HG02981 (cell line): Measurements from ENCODE around the gene TEX35.

ENCODE experiments used
- ATAC-seq: cut with Tn5 transposase; IDR thresholded peaks from one replicate; pipeline ENCODE4 v1.9.1; 2021; ENCODE audit warnings: mild to moderate bottlenecking, moderate library complexity; ENCODE audit not compliant: unreplicated experiment

The TEX35 gene

DNA sequence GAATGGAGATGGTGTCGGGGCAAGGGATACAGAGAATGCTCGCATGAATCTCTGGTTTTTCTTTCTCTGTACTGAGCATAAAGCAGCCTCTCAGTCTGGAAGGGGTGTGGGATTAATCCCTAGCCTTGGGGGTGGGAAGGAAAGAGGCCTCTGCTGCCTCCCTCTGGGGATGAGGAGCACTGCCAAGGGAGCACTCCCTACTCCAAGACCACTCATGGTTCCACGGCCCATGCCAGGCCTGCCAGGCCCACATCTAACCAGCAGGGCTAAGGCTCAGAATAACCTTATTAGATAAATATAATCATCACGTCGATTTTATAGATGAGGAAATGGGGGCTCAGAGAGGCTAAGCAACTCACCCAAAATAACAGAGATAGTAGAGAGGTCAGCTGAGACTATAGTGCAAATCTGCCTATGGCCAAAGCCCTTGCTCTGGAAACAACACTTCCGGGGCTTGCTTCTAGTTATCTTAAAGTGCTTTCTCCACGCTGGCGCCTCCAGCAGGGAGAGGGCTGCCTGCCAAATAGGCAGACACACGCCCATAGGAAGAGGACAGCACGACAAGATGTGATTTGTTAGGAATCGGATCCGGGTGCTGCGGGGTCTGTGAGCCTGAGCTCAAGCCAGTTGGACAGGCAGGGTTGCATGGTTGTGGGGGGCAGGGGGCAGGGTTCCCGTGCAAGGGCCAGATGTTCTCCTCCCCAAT lies 522 bp downstream of the TEX35 start:
- ATAC-seq, result no peak

- ATAC-seq, result no peak
Observed at GRCh38 chr1:178516110-178516509, 3.2 kb downstream of the TEX35 start.

DNA sequence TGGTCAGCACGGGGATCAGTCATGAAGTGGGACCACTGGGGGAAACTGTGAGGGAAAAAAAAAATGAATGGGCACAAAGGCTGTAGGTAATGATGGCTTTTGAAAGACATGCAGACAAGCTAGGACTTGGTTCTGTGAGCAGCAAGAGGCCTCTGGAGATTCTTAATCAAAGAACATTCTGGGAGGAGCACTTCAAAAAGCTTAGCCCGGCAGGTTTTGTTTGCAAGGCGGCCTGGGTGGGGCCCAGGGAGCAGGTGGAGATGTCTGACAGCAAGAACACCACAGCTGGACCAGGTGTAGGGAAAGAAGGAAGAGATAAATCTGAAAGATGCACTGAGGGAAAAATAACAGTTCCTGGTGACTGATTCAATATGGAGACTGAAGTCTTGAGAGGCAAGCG lies 6.0 kb downstream of the TEX35 start:
- no peak for ATAC-seq

- ATAC-seq, result no peak
Observed at GRCh38 chr1:178520803-178521202, 7.9 kb downstream of the TEX35 start.

DNA sequence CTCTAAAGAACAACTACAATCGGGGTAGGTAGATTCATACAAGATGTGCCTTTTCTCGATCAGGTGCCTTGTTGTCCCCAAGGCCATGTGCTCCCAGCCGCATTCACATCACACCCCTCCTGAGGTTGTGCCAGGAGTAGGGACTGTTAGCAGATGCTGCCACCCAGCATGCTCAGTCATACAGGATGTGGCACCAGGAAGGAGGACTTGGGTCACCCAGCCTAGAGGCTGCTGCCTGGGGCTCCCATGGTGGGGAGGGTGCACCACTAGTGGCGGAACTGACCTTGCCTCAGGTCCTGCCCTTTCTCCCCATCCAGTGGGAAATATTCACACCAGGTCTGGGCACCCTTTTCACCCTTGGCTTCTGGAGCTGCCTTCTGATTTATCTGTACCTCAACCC lies 8.3 kb downstream of the TEX35 start:
- ATAC-seq, result no peak

- ATAC-seq, result no peak
Observed at GRCh38 chr1:178527117-178527516, 14.2 kb downstream of the TEX35 start.

GRCh38 chr1:178528228-178528952 lies 15.5 kb downstream of the TEX35 start:
- no peak for ATAC-seq

DNA sequence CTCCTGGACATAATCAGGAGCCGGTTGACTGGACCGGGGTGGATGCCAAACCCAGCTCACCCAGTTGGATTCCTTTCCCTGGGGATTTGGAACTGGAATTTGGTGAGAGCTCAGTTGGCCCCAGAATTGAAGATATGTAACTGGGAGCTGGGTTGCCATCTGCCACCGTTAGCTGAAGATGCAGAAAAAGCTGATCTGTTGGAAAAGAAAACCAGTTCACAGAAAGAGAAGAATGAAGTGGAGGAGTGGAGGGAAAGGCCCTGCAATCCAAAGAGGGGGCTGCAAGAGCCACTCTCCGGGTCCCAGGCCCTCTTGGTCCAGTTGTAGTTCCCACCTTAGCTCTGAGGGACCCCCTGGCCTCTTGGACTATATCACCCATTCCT lies 16.0 kb downstream of the TEX35 start:
- no peak for ATAC-seq

- ATAC-seq, result no peak
Observed at GRCh38 chr1:178529364-178530036, 16.6 kb downstream of the TEX35 start.

DNA sequence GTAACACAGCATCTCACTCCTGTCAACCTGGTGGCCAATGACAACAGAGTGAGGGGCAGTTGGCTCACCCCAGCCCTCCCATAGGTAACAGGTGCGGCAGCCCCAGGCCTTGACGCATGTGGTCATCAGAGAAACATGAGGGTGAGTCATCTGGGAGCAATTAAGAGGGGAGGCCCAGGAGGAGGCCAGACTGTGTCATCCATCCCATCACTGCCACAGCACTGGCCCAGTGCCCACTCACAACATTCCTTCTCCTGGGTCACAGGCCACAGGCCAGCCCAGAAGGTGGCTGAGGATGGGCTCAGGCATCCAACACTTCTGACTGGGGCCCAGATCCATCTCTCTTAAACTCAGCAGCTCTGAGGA lies 17.1 kb downstream of the TEX35 start:
- ATAC-seq, result no peak

GRCh38 chr1:178530502-178530901 lies 17.6 kb downstream of the TEX35 start:
- no peak for ATAC-seq

GRCh38 chr1:178531887-178532286 lies 19.0 kb downstream of the TEX35 start:
- peak; percentile 16 for ATAC-seq

DNA sequence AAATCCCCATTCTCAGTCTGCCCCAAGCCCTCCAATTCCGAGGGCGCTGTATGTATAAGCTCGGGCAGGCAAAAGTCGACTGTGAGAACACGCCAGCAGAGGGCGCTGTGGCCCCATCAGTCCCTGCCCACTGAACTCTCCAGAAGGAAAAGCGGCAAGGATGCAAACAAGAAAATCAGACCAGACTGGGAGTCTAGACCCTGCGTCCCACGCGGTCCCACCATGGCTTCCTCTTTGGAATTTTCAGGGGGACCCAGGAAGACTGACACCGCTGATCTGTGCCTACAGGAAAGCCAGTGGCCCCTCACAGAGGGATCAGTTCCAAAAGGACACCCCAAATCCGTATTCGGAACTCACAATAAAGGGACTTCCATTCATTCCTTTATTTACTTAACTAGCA lies 19.5 kb downstream of the TEX35 start:
- ATAC-seq, result peak; percentile 83

DNA sequence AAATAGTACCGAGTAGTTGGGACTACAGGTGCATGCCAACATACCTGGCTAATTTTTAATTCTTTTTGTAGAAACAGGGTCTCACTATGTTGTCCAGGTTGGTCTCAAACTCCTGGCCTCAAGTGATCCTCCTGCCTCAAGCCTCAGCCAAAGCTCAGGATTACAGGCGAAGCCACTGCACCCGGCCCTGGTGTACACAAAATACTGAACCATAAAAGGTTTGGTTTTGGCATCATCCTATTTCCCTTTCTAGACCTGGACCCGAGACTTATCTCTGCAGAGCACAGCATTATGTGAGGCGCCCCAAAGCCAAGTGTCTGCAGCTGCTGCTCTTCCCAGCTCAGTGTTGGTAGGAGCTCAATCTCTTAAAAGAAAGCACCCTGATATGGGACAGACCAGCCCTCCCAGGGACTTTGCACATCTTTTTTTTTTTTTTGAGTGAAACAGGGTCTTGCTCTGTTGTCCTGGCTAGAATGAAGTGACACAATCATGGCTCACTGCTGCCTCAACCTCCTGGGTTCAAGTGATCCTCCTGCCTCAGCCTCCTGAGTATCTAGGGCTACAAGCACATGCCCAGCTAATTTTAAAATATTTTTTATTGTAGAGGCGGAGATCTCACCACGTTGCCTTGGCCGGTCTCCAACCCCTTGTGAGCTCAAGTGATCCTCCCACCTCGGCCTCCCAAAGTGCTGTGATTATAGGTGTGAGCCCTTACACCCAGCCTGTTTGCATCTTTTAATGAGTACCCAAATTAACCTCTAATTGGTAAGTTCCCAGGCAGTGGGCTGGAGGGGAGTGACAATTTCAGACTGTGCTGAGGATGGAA lies 20.4 kb downstream of the TEX35 start:
- ATAC-seq, result no peak

DNA sequence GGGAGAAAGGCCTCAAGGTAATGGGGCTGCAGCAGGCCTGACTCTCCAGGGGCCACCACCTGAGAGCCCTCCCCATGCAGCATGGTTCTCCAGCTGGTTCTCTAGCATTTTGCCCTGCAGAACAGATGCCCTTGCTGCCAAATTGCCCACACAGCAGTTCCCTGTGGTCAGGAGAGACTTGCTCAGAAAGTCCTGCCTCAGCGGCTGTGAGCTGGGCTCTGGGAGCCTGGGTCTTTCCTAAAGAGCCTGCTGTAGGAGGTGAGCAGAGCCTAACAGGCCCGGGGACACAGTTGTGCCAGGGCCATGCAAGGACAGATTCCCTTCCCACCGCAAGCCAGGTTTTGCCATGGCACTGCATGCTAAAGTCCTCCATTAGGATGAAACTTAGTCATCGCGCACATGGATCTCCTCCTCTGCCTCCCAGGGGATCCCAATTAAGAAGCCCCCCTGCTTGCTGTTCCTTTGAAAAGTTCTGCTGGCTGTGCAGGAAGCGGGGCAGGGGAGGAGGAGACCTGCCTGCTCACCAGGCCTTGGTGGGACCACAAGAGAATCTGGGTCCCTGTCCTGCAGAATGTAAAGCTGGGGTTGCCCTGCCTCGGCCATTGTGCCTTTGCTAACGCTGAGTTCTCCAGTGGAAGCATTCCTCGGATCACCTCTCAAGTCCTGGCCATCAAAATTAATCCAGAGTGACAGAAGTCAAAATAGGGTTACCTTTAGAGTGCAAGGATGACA lies 21.4 kb downstream of the TEX35 start:
- no peak for ATAC-seq

GRCh38 chr1:178536329-178536728 lies 23.4 kb downstream of the TEX35 start:
- ATAC-seq, result no peak

DNA sequence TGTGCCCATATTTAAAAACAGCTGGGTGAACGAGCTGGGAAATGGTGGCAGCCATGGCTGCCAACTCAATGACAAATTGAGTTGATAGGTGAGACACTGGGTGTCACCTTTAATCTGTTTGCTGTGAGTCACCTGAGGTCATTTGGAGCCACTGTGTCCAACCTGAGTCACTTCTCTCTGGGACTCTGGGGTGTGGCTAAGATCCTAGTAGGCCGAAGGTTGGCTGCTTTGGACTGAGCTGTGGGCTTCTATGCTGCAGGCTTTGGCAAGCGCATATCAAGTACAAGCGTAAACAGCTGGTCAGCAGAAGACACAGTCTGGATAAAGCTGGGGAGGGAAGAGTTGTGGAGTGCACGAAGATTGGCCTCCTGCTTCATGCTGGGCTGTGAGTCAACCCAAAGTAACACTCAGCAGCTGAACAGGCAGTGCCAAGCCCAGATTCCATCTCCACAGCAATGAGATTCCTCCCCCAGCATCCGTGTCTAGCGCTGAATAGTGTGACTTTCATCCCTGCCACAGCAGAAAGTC lies 24.0 kb downstream of the TEX35 start:
- no peak for ATAC-seq

DNA sequence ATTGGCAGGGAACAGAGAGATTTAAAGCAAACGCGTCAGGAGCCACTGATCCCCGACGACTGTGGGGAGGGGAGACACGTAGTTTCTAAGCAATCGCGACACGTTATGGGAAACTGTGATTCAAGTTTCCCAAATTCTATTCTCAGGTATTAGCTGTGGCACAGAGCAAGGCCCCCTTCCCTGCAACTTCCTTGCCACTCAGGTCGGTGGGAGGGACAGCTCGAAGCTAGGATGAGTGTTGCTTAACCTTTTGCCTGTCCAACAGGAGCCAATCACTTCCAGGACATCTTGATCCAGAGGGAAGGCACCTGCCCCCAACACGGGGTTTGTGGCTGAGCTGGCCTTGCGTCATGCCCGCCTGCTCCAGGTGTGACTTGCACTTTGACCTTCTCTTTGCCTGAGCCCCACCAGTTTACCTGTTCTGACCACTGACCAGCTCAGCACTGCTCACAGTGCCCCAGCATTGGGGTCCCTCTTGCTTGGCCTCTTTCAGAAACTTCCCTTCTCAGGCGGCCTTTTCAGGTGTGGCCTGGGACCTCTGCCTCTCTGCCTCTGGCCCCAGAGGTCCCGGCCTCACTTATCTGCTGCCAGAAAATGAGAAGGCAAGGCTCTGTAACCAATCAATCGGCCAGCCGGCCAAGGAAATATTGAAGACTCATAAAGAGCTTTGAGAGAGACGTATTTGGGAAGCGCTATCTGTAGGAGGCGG lies 24.6 kb downstream of the TEX35 start:
- no peak for ATAC-seq

DNA sequence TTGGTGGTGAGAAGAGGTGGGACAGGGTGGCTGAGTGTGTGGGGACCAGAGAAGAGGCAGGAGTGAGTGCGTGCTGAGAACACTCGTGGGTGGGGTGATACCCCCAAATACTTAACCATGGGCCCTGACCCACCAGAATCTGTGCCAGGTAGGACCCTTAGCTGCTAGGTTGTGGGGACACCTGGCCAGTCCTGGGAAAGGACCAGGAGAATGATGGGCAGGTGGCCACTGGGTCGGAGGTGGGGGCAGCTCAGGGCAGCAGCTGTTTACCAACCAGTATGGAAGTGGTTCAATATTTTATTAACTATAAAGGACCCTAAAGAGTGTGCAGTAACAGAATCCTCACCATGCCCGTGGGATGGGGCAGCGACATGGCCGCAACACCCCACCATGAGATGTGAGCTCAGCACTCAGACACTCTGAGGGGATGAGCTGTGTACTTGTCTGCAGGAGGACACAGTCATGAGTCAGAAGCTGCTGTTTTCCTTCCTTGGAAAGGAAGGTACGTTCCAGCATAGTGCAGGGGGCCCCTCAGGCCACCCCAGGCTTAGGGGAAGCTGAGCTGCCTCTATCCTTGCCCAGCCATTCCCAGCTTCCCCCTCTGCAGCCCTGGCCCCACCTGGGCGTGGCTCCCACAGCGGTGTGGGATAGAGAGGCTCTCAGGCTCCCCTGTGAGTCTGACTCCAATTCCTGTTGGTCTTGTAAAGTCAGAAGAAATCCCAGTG lies 25.4 kb downstream of the TEX35 start:
- no peak for ATAC-seq
